A673 (cell line): ENCODE data around the gene ECM2. TPM values are rescaled to one million over a fixed set of nuclear protein-coding genes. Genes with fewer than 3 reads are reported as not detected.
A peak's percentile ranks its signal among the peaks of the same experiment; 100 is the strongest.

Source experiments
- BruUV-seq: library from RNA; stranded (reverse); fragments of 400-500 nt; replicated peaks from 2 replicates; lab custom pipeline; 2021; lab: Mats Ljungman, UMichigan
- CTCF ChIA-PET: fragments of 300-600 bp; sonication (Branson Sonifier 250); formaldehyde crosslinking; loops from one replicate; lab custom pipeline; 2022; ENCODE audit warnings: antibody characterized with exemption; lab: Charles Lee
- POLR2A ChIA-PET: fragments of 300-600 bp; sonication (Branson Sonifier 250); formaldehyde crosslinking; loops from one replicate; lab custom pipeline; 2022; ENCODE audit warnings: antibody characterized with exemption; ENCODE audit not compliant: low non-redundant PET; lab: Charles Lee
- DNase-seq: peaks from one replicate; pipeline ENCODE4 v3.0.0-alpha.2; 2015; ENCODE audit warnings: low spot score
- H3K27ac ChIP-seq: fragments of 200-600 bp; sonication (generic); 2 replicates; pipeline ENCODE4 v1.5.1; 2016; ENCODE audit warnings: mixed run types, low read depth, mild to moderate bottlenecking, mixed read lengths, antibody characterized with exemption, low read length; ENCODE audit not compliant: poor library complexity, severe bottlenecking
- H3K27me3 ChIP-seq: fragments of 200-600 bp; sonication (generic); replicated peaks from 2 replicates; pipeline ENCODE4 v1.6.1; 2017; ENCODE audit warnings: mixed run types, low read depth, mild to moderate bottlenecking, mixed read lengths, antibody characterized with exemption, low read length; ENCODE audit not compliant: insufficient read depth, poor library complexity
- H3K36me3 ChIP-seq: fragments of 200-600 bp; sonication (generic); 2 replicates; pipeline ENCODE4 v1.6.1; 2016; ENCODE audit warnings: mixed run types, mild to moderate bottlenecking, mixed read lengths, antibody characterized with exemption, low read length; ENCODE audit not compliant: insufficient read depth, poor library complexity, severe bottlenecking
- H3K4me1 ChIP-seq: fragments of 200-600 bp; sonication (generic); 2 replicates; pipeline ENCODE4 v1.6.1; 2017; ENCODE audit warnings: mixed run types, mild to moderate bottlenecking, mixed read lengths, antibody characterized with exemption, low read length; ENCODE audit not compliant: insufficient read depth, poor library complexity, severe bottlenecking
- H3K4me3 ChIP-seq: fragments of 200-600 bp; sonication (generic); 2 replicates; pipeline ENCODE4 v1.5.1; 2016; ENCODE audit warnings: low read depth, mixed run types, mild to moderate bottlenecking, mixed read lengths, low read length; ENCODE audit not compliant: poor library complexity, severe bottlenecking
- H3K9me3 ChIP-seq: fragments of 200-600 bp; sonication (generic); 2 replicates; pipeline ENCODE4 v1.6.1; 2016; ENCODE audit warnings: mixed run types, low read depth, mild to moderate bottlenecking, mixed read lengths, antibody characterized with exemption, low read length; ENCODE audit not compliant: poor library complexity, severe bottlenecking
- EZH2 ChIP-seq: fragments of 200-600 bp; sonication (generic); IDR thresholded peaks from 2 replicates; pipeline ENCODE4 v1.6.1; 2017; ENCODE audit warnings: borderline replicate concordance, low read depth, mild to moderate bottlenecking, mixed read lengths, antibody characterized with exemption, low read length; ENCODE audit not compliant: poor library complexity, severe bottlenecking
- intact Hi-C: fragments of 100-400 bp; cut with micrococcal nuclease; formaldehyde crosslinking; loops from one replicate; pipeline ENCODE4 v1.10.0; 2022; ENCODE audit not compliant: unreplicated experiment
- total RNA-seq: library from RNA; stranded (reverse); gene quantifications from 2 replicates; pipeline ENCODE4 v1.2.3, GENCODE V29; 2021
- TF ChIP-seq, protein P1 (sequence below): fragments of 300-800, 200-600 bp; sonication (generic); conservative IDR thresholded peaks from 2 replicates; pipeline ENCODE4 v1.5.1; 2017; ENCODE audit warnings: low read depth, mild to moderate bottlenecking, antibody characterized with exemption, low read length, moderate library complexity, mixed read lengths

The ECM2 gene
- total RNA-seq, 1 experiment from 2014 or later = 0.24 TPM

DNA sequence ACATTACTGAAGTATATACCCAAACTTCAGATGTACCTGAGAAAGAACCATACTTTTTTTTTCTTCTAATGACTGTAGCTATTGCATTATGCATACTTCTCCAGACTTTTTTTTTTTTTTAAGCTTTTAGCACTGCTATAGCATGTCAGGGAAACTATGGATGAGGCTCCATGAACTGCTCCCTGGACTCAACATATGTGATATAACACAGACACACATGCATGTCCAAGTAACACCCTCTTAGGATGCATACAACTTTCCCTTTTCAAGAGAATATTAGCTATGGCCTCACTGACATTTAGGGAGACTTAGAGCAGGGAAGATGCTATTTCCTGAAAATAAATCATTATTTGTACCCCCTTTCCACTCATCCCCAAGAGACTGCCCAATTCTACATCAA lies 53.0 kb downstream of the ECM2 start:
- TF ChIP-seq EZH2 = no peak
- TF ChIP-seq, protein P1, sequence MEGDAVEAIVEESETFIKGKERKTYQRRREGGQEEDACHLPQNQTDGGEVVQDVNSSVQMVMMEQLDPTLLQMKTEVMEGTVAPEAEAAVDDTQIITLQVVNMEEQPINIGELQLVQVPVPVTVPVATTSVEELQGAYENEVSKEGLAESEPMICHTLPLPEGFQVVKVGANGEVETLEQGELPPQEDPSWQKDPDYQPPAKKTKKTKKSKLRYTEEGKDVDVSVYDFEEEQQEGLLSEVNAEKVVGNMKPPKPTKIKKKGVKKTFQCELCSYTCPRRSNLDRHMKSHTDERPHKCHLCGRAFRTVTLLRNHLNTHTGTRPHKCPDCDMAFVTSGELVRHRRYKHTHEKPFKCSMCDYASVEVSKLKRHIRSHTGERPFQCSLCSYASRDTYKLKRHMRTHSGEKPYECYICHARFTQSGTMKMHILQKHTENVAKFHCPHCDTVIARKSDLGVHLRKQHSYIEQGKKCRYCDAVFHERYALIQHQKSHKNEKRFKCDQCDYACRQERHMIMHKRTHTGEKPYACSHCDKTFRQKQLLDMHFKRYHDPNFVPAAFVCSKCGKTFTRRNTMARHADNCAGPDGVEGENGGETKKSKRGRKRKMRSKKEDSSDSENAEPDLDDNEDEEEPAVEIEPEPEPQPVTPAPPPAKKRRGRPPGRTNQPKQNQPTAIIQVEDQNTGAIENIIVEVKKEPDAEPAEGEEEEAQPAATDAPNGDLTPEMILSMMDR = no peak
- H3K27me3 ChIP-seq = no peaks in the 10 kb centered on the region
- H3K4me1 ChIP-seq = peaks cover 18% of the 10 kb centered on the region
- H3K36me3 ChIP-seq = no peaks in the 10 kb centered on the region
- ChIA-PET CTCF (no interaction called here), POLR2A (interaction anchor here (0.6 kb wide), 1 partner anchor 546 kb away, joined by 3 read pairs; no protein-coding TSS in a partner anchor)
- BruUV-seq = no TSS peak
- intact Hi-C loops = no loop called here
- H3K4me3 ChIP-seq = no peak overlapping the region
- H3K9me3 ChIP-seq = no peaks in the 10 kb centered on the region
- no peak for DNase-seq
- H3K27ac ChIP-seq = no peak overlapping the region

GRCh38 chr9:92482329-92482728 lies 53.5 kb downstream of the ECM2 start, which contains the start of gene ASPN:
Gene ASPN (minus strand): TSS chr9:92482506.
- BruUV-seq = no TSS peak
- POLR2A ChIA-PET = interaction anchor here (0.6 kb wide), 1 partner anchor 545 kb away, joined by 3 read pairs; no protein-coding TSS in a partner anchor
- no peaks in the 10 kb centered on the region for H3K9me3 ChIP-seq

DNA sequence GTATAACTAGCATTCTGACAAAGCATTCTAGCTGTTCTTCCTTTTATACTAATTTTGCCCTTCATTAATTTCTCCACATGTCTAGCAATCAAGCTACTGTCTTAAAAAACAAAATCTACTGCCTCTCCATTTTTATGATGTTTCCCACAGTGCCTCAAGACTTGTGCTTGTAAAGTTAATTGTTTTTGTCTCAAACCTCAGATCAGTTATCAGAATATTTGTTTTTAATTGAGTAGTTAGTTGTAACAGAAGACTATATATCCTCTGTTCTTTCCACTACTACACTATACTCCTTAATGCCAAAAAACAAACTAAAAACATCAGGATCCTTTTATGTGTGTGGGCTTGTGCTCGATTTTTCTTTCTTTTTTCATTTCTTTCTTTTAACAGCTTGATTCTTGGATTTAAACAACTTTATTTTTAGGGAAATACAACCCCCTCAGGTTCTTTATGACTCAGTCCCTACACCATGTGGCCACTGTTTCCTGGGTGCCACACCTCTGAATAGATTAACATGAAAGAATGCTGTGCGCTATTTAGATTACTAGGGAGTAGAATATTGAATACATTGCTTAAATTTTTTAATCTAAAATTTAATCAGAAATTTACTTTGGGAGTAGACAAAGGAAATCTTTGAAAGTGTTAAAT lies 54.7 kb downstream of the ECM2 start:
- Histone ChIP-seq H3K36me3 (no peaks in the 10 kb centered on the region), H3K9me3 (no peaks in the 10 kb centered on the region), H3K27me3 (no peaks in the 10 kb centered on the region), H3K27ac (no peak overlapping the region), H3K4me1 (peaks cover 18% of the 10 kb centered on the region), H3K4me3 (no peak overlapping the region)
- CTCF ChIA-PET = no interaction called here
- TF ChIP-seq, protein P1 = no peak
- TF ChIP-seq EZH2 = no peak
- BruUV-seq = no TSS peak
- POLR2A ChIA-PET = no interaction called here
- DNase-seq = peak; percentile 23
- intact Hi-C loops = no loop called here

More at GRCh38 chr9:92482329-92482728, 53.5 kb downstream of the ECM2 start, which contains the start of gene ASPN:
- CTCF ChIA-PET = no interaction called here
- DNase-seq = peak; percentile 27
- Histone ChIP-seq H3K4me1 (peaks cover 18% of the 10 kb centered on the region), H3K36me3 (no peaks in the 10 kb centered on the region), H3K4me3 (no peak within 1 kb of the TSS), H3K27me3 (no peaks in the 10 kb centered on the region), H3K27ac (no peak within 1 kb of the TSS)
- TF ChIP-seq, protein P1 = no peak
- TF ChIP-seq EZH2 = no peak
- intact Hi-C loops = no loop called here
